GM19238 (cell line): ENCODE data around the gene CCDC17.
A peak's percentile ranks its signal among the peaks of the same experiment; 100 is the strongest.

Experiments used
- DNase-seq: peaks from one replicate; pipeline ENCODE4 v3.0.0; 2011; ENCODE audit warnings: low spot score; ENCODE audit not compliant: insufficient read length

The CCDC17 gene

GRCh38 chr1:45583666-45584350, 40.0 kb downstream of the CCDC17 start, which contains the start of gene NASP:
Gene NASP, plus strand, starts transcription at chr1:45584041. Its CDS starts 106 bp downstream, at chr1:45584147.
- DNase-seq, result peak; percentile 70

GRCh38 chr1:45583264-45583665, 40.6 kb downstream of the CCDC17 start:
- DNase-seq, result peak; percentile 95

GRCh38 chr1:45574105-45574626, 49.7 kb downstream of the CCDC17 start:
- DNase-seq, result no peak

- DNase-seq, result no peak
Measured at GRCh38 chr1:45573231-45573804, 50.5 kb downstream of the CCDC17 start.

GRCh38 chr1:45570631-45571030, 53.2 kb downstream of the CCDC17 start:
- no peak for DNase-seq
